Cortex of kidney (tissue), 1 donor: ENCODE measurements around the gene ZNF609.

Source experiments
- DNase-seq: peaks from one replicate; lab custom pipeline; 2025; lab: John Stamatoyannopoulos, UW

Gene ZNF609

DNA sequence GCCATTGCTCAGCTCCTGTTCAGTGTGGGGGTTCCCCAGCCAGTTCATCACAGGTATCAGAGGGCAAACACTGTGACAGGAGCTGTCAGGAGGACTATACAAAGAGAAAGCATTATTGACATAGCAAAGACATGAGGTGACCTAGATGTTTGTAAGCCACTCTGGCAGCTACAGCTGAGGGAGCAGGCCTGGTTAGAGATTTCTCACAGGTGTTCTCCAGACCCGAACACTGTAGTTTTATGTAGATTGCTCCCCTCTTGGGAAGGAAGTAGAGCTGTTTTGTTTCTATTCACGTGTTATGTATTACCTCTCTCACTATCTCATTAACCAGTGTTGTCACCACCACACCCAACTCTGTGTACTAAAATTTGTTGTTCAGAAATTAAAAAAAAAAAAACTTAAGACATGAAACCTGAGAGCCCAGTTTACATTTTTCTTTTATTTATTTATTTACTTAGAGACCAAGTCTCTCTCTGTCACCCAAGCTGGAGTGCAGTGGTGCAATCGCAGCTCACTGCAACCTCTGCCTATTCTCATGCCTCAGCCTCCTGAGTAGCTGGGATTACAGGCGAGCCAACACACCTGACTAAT is 191.3 kb downstream of the ZNF609 start:
- no peak for DNase-seq

DNA sequence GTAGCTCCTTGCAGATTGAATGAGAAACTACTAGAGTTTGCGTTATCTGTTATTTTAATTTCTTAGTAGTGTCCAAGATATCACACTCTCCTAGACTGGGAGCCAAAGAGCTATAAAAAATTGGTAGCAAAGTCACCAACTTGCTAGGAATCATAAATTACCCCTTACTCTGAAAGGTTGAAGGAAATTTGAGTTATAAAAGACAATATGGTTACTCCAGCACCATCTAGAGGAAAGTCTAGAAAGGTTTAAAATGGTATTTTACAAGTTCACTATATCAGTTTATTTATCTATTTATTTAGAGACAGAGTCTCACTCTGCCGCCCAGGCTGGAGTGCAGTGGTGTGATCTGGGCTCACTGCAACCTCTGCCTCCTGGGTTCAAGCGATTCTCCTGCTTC is 193.4 kb downstream of the ZNF609 start:
- DNase-seq, result no peak

GRCh38 chr15:64656508-64656907 is 196.1 kb downstream of the ZNF609 start:
- DNase-seq, result no peak

DNA sequence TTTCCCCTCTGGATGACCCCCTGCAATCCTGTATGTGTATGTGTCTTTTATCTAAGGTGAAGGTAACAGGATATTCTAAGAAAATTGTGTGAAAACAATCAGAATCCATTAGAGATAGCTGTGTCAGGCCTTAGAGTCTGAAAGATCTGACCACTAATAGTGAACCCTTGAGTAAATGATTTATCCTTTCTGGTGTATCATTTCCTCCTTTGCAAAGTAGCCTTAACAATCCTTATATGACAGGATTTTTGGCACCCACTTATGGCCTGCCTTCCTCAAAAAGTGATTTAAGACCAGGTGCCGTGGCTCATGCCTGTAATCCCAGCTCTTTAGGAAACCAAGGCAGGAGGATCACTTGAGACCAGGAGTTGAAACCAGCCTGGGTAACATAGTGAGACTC is 204.8 kb downstream of the ZNF609 start:
- no peak for DNase-seq

DNA sequence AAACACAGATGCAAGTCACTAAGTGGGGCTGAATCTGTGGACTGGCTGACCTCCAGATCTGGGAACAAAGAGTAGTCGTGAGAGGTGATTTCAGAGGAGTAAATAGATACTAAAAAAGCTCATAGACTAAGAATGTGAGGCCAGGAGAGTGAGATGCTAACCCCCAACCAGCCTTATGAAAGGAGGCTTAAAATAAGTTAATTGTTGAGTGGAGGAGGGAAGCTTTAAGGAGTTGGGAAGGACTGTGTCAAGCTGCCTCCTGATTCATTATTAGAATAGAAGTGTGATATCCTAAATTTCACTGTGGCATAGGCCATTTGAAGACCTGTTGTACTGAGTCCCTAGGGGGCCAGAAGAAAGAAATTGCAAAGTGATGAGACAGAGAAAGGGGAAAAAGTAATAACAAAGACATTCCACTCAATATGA is 207.4 kb downstream of the ZNF609 start:
- no peak for DNase-seq

DNA sequence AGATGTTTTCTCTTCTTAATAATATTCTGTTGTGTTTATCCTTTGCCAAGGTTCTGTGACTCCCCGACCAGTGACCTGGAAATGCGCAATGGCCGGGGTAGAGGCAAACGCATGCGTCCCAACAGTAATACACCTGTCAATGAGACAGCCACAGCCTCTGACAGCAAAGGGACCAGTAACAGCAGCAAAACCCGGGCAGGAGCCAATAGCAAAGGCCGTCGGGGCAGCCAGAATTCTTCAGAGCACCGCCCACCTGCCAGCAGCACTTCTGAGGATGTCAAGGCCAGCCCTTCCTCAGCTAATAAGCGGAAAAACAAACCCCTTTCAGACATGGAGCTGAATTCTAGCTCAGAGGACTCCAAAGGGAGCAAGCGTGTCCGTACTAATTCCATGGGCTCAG is 213.5 kb downstream of the ZNF609 start:
- DNase-seq, result no peak

DNA sequence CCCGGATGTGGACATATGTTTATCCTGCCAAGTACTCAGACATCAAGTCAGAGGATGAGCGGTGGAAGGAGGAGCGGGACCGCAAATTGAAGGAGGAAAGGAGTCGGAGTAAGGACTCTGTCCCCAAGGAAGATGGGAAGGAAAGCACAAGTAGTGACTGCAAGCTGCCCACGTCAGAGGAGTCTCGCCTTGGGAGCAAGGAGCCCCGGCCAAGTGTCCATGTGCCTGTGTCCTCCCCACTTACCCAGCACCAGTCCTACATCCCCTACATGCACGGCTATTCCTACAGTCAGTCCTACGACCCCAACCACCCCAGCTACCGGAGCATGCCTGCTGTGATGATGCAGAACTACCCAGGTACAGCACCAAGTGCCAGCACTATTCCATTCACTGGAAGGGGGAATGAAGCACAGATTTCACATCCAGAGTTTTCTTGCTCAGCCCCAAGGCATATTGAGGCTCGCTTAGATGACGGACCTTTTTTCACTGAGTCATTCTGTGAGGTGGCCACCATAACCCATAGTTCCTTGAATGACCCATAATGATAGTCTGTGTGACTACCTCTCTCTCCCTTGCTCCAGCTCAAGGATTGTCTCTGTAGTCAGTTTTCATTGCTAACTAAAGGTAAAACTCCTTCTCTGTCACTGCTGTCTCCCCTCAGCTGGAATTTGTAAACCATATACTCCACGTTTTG is 217.9 kb downstream of the ZNF609 start:
- DNase-seq, result no peak

GRCh38 chr15:64680097-64680496 is 219.7 kb downstream of the ZNF609 start:
- no peak for DNase-seq

DNA sequence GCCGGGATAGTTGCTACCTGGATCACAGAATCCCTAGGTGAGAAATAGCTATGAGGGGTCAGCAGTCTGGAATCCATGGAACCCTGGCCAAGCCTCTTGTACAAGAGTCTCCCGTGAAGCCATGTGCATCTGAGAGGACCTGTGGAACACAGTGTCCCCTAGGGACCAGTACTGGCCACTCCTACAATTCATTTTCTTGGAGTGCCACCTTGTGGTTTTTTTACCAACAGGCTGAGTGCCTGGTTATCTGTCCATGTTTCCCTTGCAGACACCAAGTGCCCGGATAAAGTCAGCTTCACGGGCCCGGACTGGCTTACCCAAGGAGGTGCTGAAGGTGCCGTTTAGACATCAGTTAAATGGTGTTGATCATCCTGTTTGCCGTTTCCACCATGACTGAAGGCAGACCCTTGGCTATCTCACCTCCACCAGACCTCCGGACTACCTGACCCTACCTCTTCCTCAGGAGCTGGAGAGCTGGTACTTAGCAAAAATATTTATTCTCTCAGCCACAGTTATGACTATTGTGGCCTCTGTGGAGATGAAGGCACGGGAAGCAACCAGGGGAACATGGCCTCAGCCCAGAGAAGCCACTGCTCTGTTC is 221.1 kb downstream of the ZNF609 start:
- no peak for DNase-seq

- no peak for DNase-seq
These were observed 221.9 kb downstream of the ZNF609 start for GRCh38 chr15:64682255-64682654.

- no peak for DNase-seq
These were observed 223.0 kb downstream of the ZNF609 start for GRCh38 chr15:64683378-64683777.

DNA sequence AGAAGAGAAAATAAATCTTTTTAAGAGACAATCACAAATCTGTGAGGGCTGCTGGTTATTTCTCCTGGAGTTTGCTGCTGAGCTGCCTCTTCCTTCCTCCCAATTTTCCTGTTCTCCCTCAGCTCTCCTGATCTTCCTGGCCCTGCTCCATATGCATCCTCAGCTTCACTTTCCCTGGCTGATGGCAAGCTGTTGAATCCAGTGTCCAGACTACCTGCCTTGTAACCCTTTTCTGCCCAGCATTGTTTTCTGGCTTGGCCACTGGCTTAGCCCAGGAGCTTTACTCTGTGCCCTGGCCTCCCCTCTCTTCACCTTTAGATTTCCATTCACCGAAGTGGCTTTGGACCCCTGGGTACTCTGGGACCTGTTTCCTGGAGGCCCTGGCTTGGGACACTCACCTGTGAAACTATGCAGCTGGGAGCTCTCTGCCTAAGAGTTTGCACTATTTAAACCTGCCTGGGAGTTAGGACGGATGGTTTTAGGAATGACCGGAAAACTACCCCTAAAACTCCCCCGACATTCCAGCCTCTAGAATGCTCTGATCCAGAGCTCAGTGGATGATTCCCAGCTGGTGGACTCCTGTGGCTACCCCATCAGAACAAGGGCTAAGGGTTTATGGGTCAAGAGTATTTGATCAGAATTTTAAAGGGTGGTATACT is 225.0 kb downstream of the ZNF609 start:
- no peak for DNase-seq

DNA sequence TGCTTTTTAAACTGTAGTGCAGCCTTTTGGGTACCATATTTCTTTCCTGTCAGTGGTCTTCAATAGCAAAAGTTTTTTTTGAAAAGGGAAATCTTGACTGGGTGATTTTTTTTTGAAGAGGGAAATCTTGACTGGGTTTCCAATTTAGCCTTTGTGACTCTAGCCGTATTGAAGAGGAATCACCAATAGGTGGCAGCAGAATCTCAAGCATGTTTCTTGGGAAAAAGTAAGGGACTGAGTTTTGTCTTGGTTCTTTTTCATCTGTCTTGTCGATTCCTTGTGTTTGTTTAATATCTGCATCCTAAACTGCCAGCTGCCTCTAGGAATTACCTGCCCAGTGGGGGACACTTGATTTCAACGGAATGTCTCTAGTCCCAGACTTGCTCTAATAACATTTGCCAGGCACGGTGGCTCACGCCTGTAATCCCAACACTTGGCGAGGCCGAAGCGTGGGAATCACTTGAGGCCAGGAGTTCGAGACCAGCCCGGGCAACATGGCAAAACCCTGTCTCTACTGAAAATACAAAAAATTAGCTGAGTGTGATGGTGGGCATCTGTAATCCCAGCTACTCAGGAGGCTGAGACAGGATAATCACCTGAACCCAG is 225.9 kb downstream of the ZNF609 start:
- DNase-seq, result no peak

DNA sequence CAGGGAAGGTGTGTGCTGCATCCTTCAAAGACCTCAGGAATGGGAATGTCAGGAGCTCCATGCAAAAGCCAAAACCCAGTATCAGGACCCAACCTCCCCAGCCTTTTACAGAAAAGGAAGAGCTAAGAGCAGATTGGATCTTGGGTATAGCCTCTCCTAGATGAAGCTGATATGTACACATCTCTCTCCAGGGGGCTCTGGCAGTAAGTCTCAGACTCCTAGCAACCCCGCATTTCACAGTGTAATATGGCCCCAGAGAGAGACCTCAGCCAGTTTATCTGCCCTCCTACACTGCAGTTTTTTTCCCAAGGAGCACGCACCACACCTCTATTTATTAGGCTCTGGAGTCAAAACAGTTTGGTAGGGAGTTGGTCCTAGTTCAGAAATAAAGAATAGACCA is 226.8 kb downstream of the ZNF609 start:
- no peak for DNase-seq

DNA sequence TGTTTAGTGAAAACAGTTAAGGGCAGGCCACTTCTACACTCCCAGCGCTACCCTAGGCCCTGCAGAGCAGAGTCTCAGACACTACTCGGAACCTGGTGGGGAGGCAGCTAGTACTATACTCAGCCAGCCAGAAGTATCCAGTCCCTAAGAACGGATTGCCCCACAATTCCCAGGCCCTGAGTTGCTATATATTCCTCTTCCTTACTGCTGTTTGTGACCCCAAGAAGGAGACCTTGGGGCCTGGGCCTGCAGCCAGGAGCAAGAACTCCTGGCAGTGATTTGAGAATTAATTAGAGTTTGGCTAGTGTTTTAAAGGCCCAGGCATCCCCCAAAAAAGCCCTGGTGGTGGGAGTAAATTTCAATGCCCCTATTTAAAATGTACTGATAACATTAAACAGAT is 227.3 kb downstream of the ZNF609 start:
- DNase-seq, result no peak

- no peak for DNase-seq
These were observed 228.4 kb downstream of the ZNF609 start for GRCh38 chr15:64688770-64689169.

GRCh38 chr15:64690008-64690407 is 229.6 kb downstream of the ZNF609 start:
- no peak for DNase-seq

DNA sequence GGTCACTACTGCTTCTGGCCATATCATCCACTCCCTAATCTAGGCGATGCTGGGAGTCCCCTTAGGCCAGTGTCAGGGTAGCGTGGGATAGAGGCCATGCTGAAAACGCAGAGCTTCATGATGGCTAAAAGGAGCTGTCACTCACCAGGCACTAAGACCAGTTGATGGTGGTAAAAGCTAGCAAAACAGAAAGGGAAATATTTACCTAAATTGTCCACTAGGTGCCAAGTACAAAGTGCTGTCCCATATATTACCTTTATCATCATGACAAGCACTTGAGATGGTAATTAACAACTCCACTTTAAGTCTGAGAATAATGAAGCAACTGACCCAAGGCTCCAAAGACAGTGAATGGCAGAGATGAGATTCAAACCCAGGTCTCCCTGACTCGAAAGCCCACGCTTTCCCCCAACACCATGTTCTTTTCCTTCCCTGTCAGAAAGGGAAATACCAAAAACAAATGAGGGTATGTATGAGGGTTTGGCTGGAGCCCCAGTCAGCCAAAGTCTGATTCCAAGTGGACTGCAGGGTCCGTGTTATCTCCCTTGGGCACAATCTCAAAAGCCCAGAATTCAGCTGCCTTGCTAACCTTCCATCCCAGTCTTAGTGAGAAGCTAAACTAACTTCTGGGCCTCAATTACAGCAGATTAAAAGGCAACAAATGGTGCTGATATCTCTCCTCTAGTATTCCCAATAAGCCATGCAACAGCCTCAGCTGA is 230.4 kb downstream of the ZNF609 start:
- DNase-seq, result no peak

DNA sequence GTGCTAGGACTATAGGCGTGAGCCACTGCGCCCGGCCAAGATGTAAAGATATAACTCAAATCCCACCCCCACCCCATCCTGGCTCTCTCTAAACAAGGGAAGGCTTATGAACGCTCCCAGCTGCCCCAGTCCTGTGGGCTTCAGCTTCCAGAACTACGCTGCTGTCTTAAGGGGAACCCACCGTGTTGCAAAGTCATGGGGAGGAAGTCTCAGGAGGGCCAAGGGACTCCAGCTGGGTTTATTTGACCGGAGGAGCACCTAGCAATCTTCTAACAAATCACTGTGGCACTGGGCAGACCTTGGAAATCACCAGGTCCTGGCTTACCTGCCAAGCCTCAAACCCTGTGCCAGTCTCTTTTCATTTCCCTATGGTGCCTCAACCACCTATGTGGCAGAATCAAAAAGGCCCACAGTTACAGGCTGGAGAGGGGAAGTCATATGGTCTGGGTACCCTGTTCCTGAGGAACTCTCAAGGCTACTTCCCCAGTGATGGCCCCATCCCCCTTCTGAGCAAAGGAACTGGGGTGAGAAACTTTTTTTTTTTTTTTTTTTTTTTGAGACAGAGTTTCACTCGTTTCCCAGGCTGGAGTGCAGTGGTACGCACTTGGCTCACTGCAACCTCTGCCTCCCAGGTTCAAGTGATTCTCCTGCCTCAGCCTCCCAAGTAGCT is 231.7 kb downstream of the ZNF609 start:
- DNase-seq, result no peak

DNA sequence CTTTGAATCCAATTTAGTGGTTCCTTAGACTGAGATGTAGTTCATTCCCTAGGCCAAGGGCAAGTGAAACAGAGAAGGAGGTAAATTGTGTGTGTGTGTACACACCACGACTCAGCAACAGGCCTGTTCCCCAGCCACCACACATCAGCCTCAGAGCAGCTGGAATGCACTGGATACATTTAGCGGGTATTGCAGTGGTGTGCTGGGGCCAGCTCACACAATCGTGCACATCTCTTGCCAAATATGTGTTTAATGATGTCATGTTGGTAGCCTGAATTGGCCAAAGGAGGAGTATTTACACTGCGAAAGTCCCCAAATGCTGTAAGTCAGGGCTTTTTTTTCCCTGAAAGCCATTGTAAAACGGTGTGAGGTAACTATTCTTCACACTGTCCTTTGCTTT is 232.8 kb downstream of the ZNF609 start:
- DNase-seq, result no peak

- no peak for DNase-seq
These were observed 234.4 kb downstream of the ZNF609 start for GRCh38 chr15:64694816-64695215.
